IMR-90 (cell line): ENCODE measurements around the gene AMBRA1. TPM values are rescaled to one million over a fixed set of nuclear protein-coding genes. Genes with fewer than 3 reads are reported as not detected.

Experiments used
- ATAC-seq: fragments of 200-7000 bp; cut with Tn5 transposase; 2 replicates; pipeline ENCODE4 v1.9.1; 2020; ENCODE audit warnings: low read depth, mild to moderate bottlenecking, moderate library complexity
- BruUV-seq: library from RNA; stranded (reverse); fragments of 400-500 nt; replicated peaks from 2 replicates; lab custom pipeline; 2021; lab: Mats Ljungman, UMichigan
- CTCF ChIA-PET: fragments of 300-600 bp; formaldehyde crosslinking; extraction: SDS; loops from one replicate; lab custom pipeline; 2021; ENCODE audit warnings: antibody characterized with exemption; lab: Yijun Ruan, JAX
- POLR2A ChIA-PET: fragments of 300-600 bp; sonication (Branson Sonifier 250); formaldehyde crosslinking; loops from one replicate; lab custom pipeline; 2022; ENCODE audit warnings: antibody characterized with exemption; ENCODE audit not compliant: unreplicated experiment; lab: Charles Lee
- DNase-seq: peaks from one replicate; pipeline ENCODE4 v3.0.0; 2013
- H2AFZ ChIP-seq: replicated peaks from 2 replicates; pipeline ENCODE3; 2013; ENCODE audit warnings: low read length, mild to moderate bottlenecking; ENCODE audit not compliant: poor library complexity
- H2AK5ac ChIP-seq: 2 replicates; pipeline ENCODE4 v1.6.1; 2013; ENCODE audit warnings: low read depth, low read length, inconsistent platforms
- H2AK9ac ChIP-seq: replicated peaks from 2 replicates; pipeline ENCODE3; 2013; ENCODE audit warnings: mild to moderate bottlenecking, low read depth, low read length, moderate library complexity; ENCODE audit not compliant: poor library complexity
- H2BK120ac ChIP-seq: 2 replicates; pipeline ENCODE4 v1.6.1; 2013; ENCODE audit warnings: low read depth, low read length, inconsistent platforms
- H2BK15ac ChIP-seq: 3 replicates; pipeline ENCODE4 v1.6.1; 2013; ENCODE audit warnings: low read depth, low read length, inconsistent platforms
- H2BK20ac ChIP-seq: 2 replicates; pipeline ENCODE4 v1.6.1; 2013; ENCODE audit warnings: low read depth, mild to moderate bottlenecking, inconsistent platforms, low read length, moderate library complexity
- H2BK5ac ChIP-seq: 2 replicates; pipeline ENCODE4 v1.6.1; 2013; ENCODE audit warnings: mild to moderate bottlenecking, low read depth, low read length, inconsistent platforms; ENCODE audit not compliant: poor library complexity, severe bottlenecking
- H3K14ac ChIP-seq: replicated peaks from 2 replicates; pipeline ENCODE4 v1.6.1; 2013; ENCODE audit warnings: low read depth, low read length, inconsistent platforms
- H3K18ac ChIP-seq: 2 replicates; pipeline ENCODE4 v1.6.1; 2013; ENCODE audit warnings: low read depth, low read length, control low read depth
- H3K23ac ChIP-seq: 2 replicates; pipeline ENCODE4 v1.6.1; 2013; ENCODE audit warnings: low read depth, low read length, inconsistent platforms
- H3K27ac ChIP-seq: 2 replicates; pipeline ENCODE4 v1.5.1; 2013; ENCODE audit warnings: mild to moderate bottlenecking, control low read depth, low read length; ENCODE audit not compliant: insufficient read depth
- H3K27me3 ChIP-seq: 2 replicates; pipeline ENCODE4 v1.6.1; 2013; ENCODE audit warnings: low read length; ENCODE audit not compliant: control insufficient read depth, insufficient read depth
- H3K36me3 ChIP-seq: 2 replicates; pipeline ENCODE4 v1.6.1; 2013; ENCODE audit warnings: low read length, mixed read lengths; ENCODE audit not compliant: control insufficient read depth, insufficient read depth
- H3K4ac ChIP-seq: 2 replicates; pipeline ENCODE4 v1.6.1; 2013; ENCODE audit warnings: low read depth, low read length, inconsistent platforms
- H3K4me1 ChIP-seq: 2 replicates; pipeline ENCODE4 v1.6.1; 2013; ENCODE audit warnings: low read length, mixed read lengths; ENCODE audit not compliant: control insufficient read depth, insufficient read depth
- H3K4me2 ChIP-seq: 2 replicates; pipeline ENCODE4 v1.6.1; 2013; ENCODE audit warnings: low read depth, mild to moderate bottlenecking, control low read depth, low read length, moderate library complexity
- H3K4me3 ChIP-seq: 2 replicates; pipeline ENCODE4 v1.5.1; 2013; ENCODE audit warnings: low read depth, mild to moderate bottlenecking, control low read depth, low read length, moderate library complexity; ENCODE audit not compliant: insufficient read depth
- H3K56ac ChIP-seq: 2 replicates; pipeline ENCODE4 v1.6.1; 2013; ENCODE audit warnings: low read length, inconsistent platforms; ENCODE audit not compliant: insufficient read depth; ENCODE audit errors: extremely low read depth
- H3K79me1 ChIP-seq, 2 experiments: 2 replicates each; pipeline ENCODE4 v1.6.1; 2013; ENCODE audit warnings: low read length in 2 of 2, inconsistent platforms in 1 of 2, low read depth in 1 of 2
- H3K9ac ChIP-seq: 2 replicates; pipeline ENCODE4 v1.6.1; 2013; ENCODE audit warnings: low read depth, low read length, control low read depth
- H3K9me1 ChIP-seq: 2 replicates; pipeline ENCODE4 v1.6.1; 2013; ENCODE audit warnings: low read length, inconsistent platforms; ENCODE audit not compliant: insufficient read depth
- H3K9me3 ChIP-seq: 2 replicates; pipeline ENCODE4 v1.6.1; 2013; ENCODE audit warnings: low read length; ENCODE audit not compliant: control insufficient read depth, insufficient read depth
- H4K20me1 ChIP-seq: 2 replicates; pipeline ENCODE4 v1.6.1; 2013; ENCODE audit warnings: low read length, inconsistent platforms; ENCODE audit not compliant: insufficient read depth
- H4K5ac ChIP-seq: 2 replicates; pipeline ENCODE4 v1.6.1; 2013; ENCODE audit warnings: mild to moderate bottlenecking, low read depth, low read length, control low read depth
- H4K8ac ChIP-seq, 2 experiments: 2 replicates each; pipeline ENCODE4 v1.6.1; 2013; ENCODE audit warnings: low read depth in 2 of 2, low read length in 2 of 2, control low read depth in 1 of 2, inconsistent platforms in 1 of 2
- H4K91ac ChIP-seq: 2 replicates; pipeline ENCODE4 v1.6.1; 2013; ENCODE audit warnings: low read depth, low read length, inconsistent platforms; ENCODE audit not compliant: insufficient read depth
- BHLHE40 ChIP-seq: fragments of 150-350 bp; IDR thresholded peaks from 2 replicates; pipeline ENCODE4 v1.6.1; 2016; ENCODE audit warnings: mild to moderate bottlenecking, low read depth, low read length
- CEBPB ChIP-seq: IDR thresholded peaks from 2 replicates; pipeline ENCODE4 v1.6.1; 2012; ENCODE audit warnings: low read depth, low read length, improper control_type of control experiment
- CHD1 ChIP-seq: IDR thresholded peaks from 2 replicates; pipeline ENCODE4 v1.6.1; 2012; ENCODE audit warnings: low read depth, low read length, improper control_type of control experiment
- CTCF ChIP-seq: conservative IDR thresholded peaks from 2 replicates; pipeline ENCODE4 v1.5.1; 2012; ENCODE audit warnings: mild to moderate bottlenecking, low read depth, low read length, improper control_type of control experiment
- FOS ChIP-seq: fragments of 150-350 bp; IDR thresholded peaks from 2 replicates; pipeline ENCODE4 v1.6.1; 2016; ENCODE audit warnings: low read depth, low read length
- MAFK ChIP-seq: IDR thresholded peaks from 2 replicates; pipeline ENCODE4 v1.6.1; 2012; ENCODE audit warnings: low read depth, low read length, improper control_type of control experiment
- MAZ ChIP-seq: IDR thresholded peaks from 2 replicates; pipeline ENCODE4 v1.6.1; 2012; ENCODE audit warnings: low read depth, mild to moderate bottlenecking, low read length, improper control_type of control experiment, moderate library complexity, borderline replicate concordance
- MXI1 ChIP-seq: IDR thresholded peaks from 2 replicates; pipeline ENCODE4 v1.6.1; 2012; ENCODE audit warnings: low read depth, mild to moderate bottlenecking, low read length, moderate library complexity, borderline replicate concordance
- NFE2L2 ChIP-seq: fragments of 150-350 bp; IDR thresholded peaks from 2 replicates; pipeline ENCODE4 v1.6.1; 2016; ENCODE audit warnings: low read depth, mild to moderate bottlenecking, low read length
- RAD21 ChIP-seq: IDR thresholded peaks from 2 replicates; pipeline ENCODE4 v1.6.1; 2012; ENCODE audit warnings: low read length, improper control_type of control experiment
- RCOR1 ChIP-seq: IDR thresholded peaks from 2 replicates; pipeline ENCODE4 v1.6.1; 2012; ENCODE audit warnings: mild to moderate bottlenecking, low read length, improper control_type of control experiment; ENCODE audit not compliant: insufficient replicate concordance
- SMC3 ChIP-seq: fragments of 150-350 bp; IDR thresholded peaks from 2 replicates; pipeline ENCODE4 v1.6.1; 2016; ENCODE audit warnings: low read depth, mild to moderate bottlenecking, antibody characterized with exemption, low read length, moderate library complexity
- USF2 ChIP-seq: fragments of 150-350 bp; IDR thresholded peaks from 2 replicates; pipeline ENCODE4 v1.6.1; 2017; ENCODE audit warnings: mild to moderate bottlenecking, antibody characterized with exemption, low read length, low read depth
- WGBS, 2 experiments: methylation state at CpG; one replicate each; pipeline versions ENCODE4 v1.1.5 to v1.1.7; 2013; ENCODE audit warnings: missing lambda C conversion rate in 2 of 2; ENCODE audit not compliant: insufficient read length in 1 of 2; ENCODE audit errors: extremely low coverage in 2 of 2; 5-methylcytosine and 5-hydroxymethylcytosine counted together
- dilution Hi-C: fragments of 300-500 bp; cut with HindIII; formaldehyde crosslinking; loops from one replicate; pipeline ENCODE4 v1.14.3; 2018; ENCODE audit warnings: low sequenced_read_pairs; ENCODE audit not compliant: unreplicated experiment
- in situ Hi-C: fragments of 300-500 bp; cut with MboI; formaldehyde crosslinking; loops from 3 replicates; pipeline ENCODE4 v1.14.3; 2019; ENCODE audit warnings: low sequenced_read_pairs, inconsistent platforms, mixed read lengths
- intact Hi-C: fragments of 100-400 bp; cut with micrococcal nuclease; formaldehyde crosslinking; loops from 2 replicates; pipeline ENCODE4 v1.10.0; 2022
- polyA plus RNA-seq, 3 experiments: library from polyadenylated mRNA; depleted of rRNA; stranded (reverse); fragments of >200 nt; gene quantifications; 2 replicates each; pipeline ENCODE4 v1.2.3, GENCODE V29; 2012; ENCODE audit warnings: low replicate concordance in 1 of 3
- total RNA-seq: library from RNA; depleted of rRNA; stranded (reverse); fragments of >200 nt; gene quantifications from 2 replicates; pipeline ENCODE4 v1.2.3, GENCODE V29; 2012
- TF ChIP-seq, protein P1 (sequence below): fragments of 150-350 bp; IDR thresholded peaks from 2 replicates; pipeline ENCODE4 v1.6.1; 2016; ENCODE audit warnings: low read depth, mild to moderate bottlenecking, low read length, moderate library complexity, borderline replicate concordance

The AMBRA1 gene
- total and polyA plus RNA-seq, 2 of the 4 experiments (the other 2 are of a cell fraction): 9.4 to 18.3 TPM

DNA sequence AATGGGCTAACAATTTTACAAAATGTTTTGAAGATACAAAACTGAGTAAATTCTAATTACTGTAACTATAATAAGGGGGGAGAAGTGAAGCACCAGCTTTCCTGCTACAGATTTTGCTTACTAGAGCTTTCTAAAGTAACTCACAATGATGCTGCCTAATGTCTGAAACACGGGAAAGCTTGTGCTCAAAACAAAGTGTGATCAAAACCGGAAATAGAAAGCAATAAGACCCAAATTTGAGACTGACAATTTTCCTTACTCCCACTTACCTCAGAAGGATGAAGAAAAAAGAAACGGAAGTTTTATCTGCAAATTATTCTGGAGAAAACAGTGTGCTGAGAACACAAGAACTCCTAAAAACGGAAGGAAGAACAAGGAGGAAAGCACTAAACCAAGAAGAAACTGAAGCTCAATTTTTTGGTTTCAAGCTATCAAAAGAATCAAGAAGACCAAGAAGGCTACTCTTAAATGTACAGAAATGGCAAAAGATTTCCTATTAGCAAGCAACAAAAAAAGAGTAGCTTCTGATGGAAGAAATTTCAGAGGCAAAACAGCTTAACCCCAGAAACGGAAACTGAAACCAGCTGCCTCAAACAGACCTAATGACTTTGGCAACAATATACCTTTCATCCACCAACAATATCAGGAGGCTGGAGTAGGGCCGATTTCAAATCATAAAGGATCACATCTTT, 33.4 kb downstream of the AMBRA1 start:
- 21% methylated on average over 2 of the region's 6 CpGs; no CpG with 5 or more reads in 1 of the 2 experiments for WGBS, 2 experiments
- POLR2A ChIA-PET: interaction anchor here (0.6 kb wide), 1 partner anchor 141 kb away, joined by 3 read pairs; the partner anchor contains the start of gene ZNF408
- Histone ChIP-seq H2AK9ac (no peak overlapping the region), H4K5ac (no peak overlapping the region), H3K14ac (peak overlapping the region; percentile 7; the same call in 1 of the 2 replicates), H3K36me3 (no peaks in the 10 kb centered on the region), H2AK5ac (0 out of 2 replicates have a peak overlapping the region, but pooled peaks have one; percentile 1), H3K79me1 (peaks cover 46 to 73% of the 10 kb centered on the region in 2 experiments), H3K4me2 (peak overlapping the region; percentile 97), H2BK15ac (no peak overlapping the region), H4K20me1 (peaks cover 45% of the 10 kb centered on the region), H3K4ac (no peak overlapping the region), H4K91ac (no peak overlapping the region), H3K56ac (no peak overlapping the region), H2BK20ac (no peak overlapping the region), H4K8ac (0 out of 4 replicates have a peak overlapping the region, but pooled peaks of 1 of the 2 experiments have one; percentile 40), H3K27ac (no peak overlapping the region), H3K27me3 (no peaks in the 10 kb centered on the region), H3K18ac (peak overlapping the region; percentile 16; the same call in 1 of the 2 replicates), H3K4me3 (peak overlapping the region; percentile 33; the same call in 1 of the 2 replicates), H3K23ac (peak overlapping the region; percentile 38; the same call in 1 of the 2 replicates), H3K9me1 (peaks cover 21% of the 10 kb centered on the region), H3K9ac (peak overlapping the region; percentile 54), H2BK120ac (no peak overlapping the region), H2BK5ac (no peak overlapping the region), H2AFZ (no peak overlapping the region), H3K9me3 (no peaks in the 10 kb centered on the region), H3K4me1 (peaks cover 15% of the 10 kb centered on the region)
- CTCF ChIA-PET: interaction anchor here (1.2 kb wide), 1 partner anchor 168 kb away, joined by 3 read pairs; no protein-coding TSS in a partner anchor
- peak; percentile 41 for DNase-seq
- in situ Hi-C loops: no loop called here
- intact Hi-C loops: no loop called here
- BruUV-seq: no TSS peak
- dilution Hi-C loops: no loop called here
- ATAC-seq: peak; percentile 28
- TF ChIP-seq USF2 (no peak), BHLHE40 (no peak), MXI1 (no peak), FOS (no peak), RAD21 (no peak), CHD1 (no peak), MAFK (no peak), CEBPB (no peak), RCOR1 (no peak), MAZ (no peak), NFE2L2 (no peak), CTCF (no peak), SMC3 (no peak)
- TF ChIP-seq, protein P1, sequence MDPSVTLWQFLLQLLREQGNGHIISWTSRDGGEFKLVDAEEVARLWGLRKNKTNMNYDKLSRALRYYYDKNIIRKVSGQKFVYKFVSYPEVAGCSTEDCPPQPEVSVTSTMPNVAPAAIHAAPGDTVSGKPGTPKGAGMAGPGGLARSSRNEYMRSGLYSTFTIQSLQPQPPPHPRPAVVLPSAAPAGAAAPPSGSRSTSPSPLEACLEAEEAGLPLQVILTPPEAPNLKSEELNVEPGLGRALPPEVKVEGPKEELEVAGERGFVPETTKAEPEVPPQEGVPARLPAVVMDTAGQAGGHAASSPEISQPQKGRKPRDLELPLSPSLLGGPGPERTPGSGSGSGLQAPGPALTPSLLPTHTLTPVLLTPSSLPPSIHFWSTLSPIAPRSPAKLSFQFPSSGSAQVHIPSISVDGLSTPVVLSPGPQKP: no peak
